Gastrocnemius medialis (tissue), 4 donors: ENCODE measurements around the gene ARSH. TPM values are rescaled to one million over a fixed set of nuclear protein-coding genes. Genes with fewer than 3 reads are reported as not detected.

ENCODE experiments used
- ATAC-seq, 2 donors: fragments of 150-250 bp; one replicate each; pipeline ENCODE4 v1.9.1; 2016
- DNase-seq, 2 donors: peaks; one replicate each; pipeline ENCODE4 v3.0.0-alpha.2; 2019
- H3K27ac ChIP-seq, 4 donors: fragments of 200-600 bp; sonication (generic); 1 replicate in 1 of 4; 2 replicates in 3 of 4; pipeline ENCODE4 v1.5.1; 2016 to 2018; ENCODE audit warnings: mild to moderate bottlenecking in 2 of 4, moderate library complexity in 1 of 4
- H3K27me3 ChIP-seq, 3 donors: fragments of 200-600 bp; sonication (generic) in 2 of 3; 1 replicate in 1 of 3; 2 replicates in 2 of 3; pipeline versions ENCODE4 v1.5.1 to v1.6.0; 2016 to 2019; ENCODE audit warnings: mild to moderate bottlenecking in 1 of 3, moderate library complexity in 1 of 3
- H3K36me3 ChIP-seq, 2 donors: fragments of 200-600 bp; sonication (generic) in 1 of 2; one replicate each; pipeline ENCODE4 v1.5.1; 2017 to 2018
- H3K4me1 ChIP-seq, 2 donors: fragments of 200-600 bp; sonication (generic) in 1 of 2; one replicate each; pipeline ENCODE4 v1.5.1; 2016 to 2017; ENCODE audit warnings: mild to moderate bottlenecking in 2 of 2
- H3K4me3 ChIP-seq, 4 donors: fragments of 200-600 bp; sonication (generic) in 3 of 4; 1 replicate in 1 of 4; 2 replicates in 3 of 4; pipeline ENCODE4 v1.5.1; 2016 to 2019; ENCODE audit warnings: mild to moderate bottlenecking in 2 of 4
- H3K9me3 ChIP-seq, 3 donors: fragments of 200-600 bp; sonication (generic) in 2 of 3; 1 replicate in 1 of 3; 2 replicates in 2 of 3; pipeline ENCODE4 v1.5.1; 2016 to 2019
- CTCF ChIP-seq, 5 experiments: fragments of 450-650 bp in 3 of 5; fragments of 200-600 bp in 2 of 5; sonication (generic) in 2 of 5; IDR thresholded peaks in 4 of 5; conservative IDR thresholded peaks in 1 of 5; 1 replicate in 4 of 5; 2 replicates in 1 of 5; pipeline ENCODE4 v1.5.1; 2016 to 2019; ENCODE audit warnings: antibody characterized with exemption in 5 of 5, mild to moderate bottlenecking in 3 of 5, moderate library complexity in 3 of 5
- POLR2A ChIP-seq, 2 donors: fragments of 450-650 bp; IDR thresholded peaks; one replicate each; pipeline ENCODE4 v1.6.1; 2017; ENCODE audit warnings: antibody characterized with exemption in 2 of 2, mild to moderate bottlenecking in 2 of 2, moderate library complexity in 2 of 2
- in situ Hi-C, 4 donors: fragments of 200-750 bp; cut with MboI; loops; one replicate each; pipeline versions ENCODE4 v1.15.0 to v1.8.0; 2017; ENCODE audit warnings: low sequenced_read_pairs in 4 of 4
- intact Hi-C: fragments of 100-400 bp; cut with DNase I; formaldehyde crosslinking; loops from one replicate; pipeline ENCODE4 v1.15.1; 2023; ENCODE audit warnings: low total_unique reads
- total RNA-seq, 4 donors: library from RNA; depleted of rRNA; stranded (reverse); fragments of >200 nt; gene quantifications; one replicate each; pipeline versions ENCODE4 v1.1.0 to v1.2.3, GENCODE V29; 2016

The ARSH gene
- total RNA-seq, 4 donors from 2014 or later = not detected

DNA sequence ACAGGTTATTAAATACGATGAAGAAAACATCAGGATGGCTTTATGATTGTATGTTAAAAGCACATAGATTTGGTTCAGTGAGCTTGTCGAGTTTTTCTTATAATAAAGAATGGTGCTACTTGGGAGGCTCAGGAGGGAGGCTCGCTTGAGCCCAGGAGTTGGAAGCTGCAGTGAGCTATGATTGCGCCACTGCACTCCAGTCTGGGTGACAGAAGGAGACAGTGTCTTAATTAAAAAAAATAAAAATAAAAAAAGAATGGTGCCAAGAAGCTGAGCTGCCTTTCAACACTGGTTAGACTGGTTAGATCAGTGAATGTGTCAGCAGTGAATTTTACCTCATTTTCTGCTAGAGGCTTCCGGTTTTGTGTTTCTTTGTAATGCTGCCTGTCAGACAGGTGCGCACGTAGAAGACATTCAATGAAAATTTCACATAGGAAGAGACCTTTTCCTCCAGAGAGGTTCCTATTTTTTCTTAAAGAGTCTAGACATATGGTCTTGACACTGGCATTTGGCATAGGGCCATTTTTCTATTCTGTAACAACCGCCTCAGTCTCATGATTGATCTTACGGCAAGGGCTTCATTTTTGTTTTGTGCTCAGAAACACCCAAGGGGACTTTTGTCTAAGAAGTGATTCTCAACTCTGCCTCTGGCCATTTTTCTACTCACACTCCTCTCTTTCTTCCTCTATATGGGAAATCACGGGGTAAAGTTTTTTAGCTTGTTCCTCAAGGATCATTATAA is 19.9 kb downstream of the ARSH start:
- no peaks in the 10 kb centered on the region for H3K36me3 ChIP-seq
- no peak overlapping the region for H3K4me3 ChIP-seq
- ATAC-seq (no peak), DNase-seq (no peak)
- intact Hi-C loops = no loop called here
- no peak for TF ChIP-seq CTCF (IDR thresholded peaks at IDR 0.05 in 4 of 5, conservative IDR thresholded peaks at IDR 0.05 in 1 of 5)
- TF ChIP-seq POLR2A (IDR thresholded peaks at IDR 0.05) = no peak
- no peak overlapping the region for H3K27ac ChIP-seq
- no peaks in the 10 kb centered on the region for H3K4me1 ChIP-seq
- no peaks in the 10 kb centered on the region for H3K27me3 ChIP-seq
- no peaks in the 10 kb centered on the region for H3K9me3 ChIP-seq
- in situ Hi-C loops = no loop called here

DNA sequence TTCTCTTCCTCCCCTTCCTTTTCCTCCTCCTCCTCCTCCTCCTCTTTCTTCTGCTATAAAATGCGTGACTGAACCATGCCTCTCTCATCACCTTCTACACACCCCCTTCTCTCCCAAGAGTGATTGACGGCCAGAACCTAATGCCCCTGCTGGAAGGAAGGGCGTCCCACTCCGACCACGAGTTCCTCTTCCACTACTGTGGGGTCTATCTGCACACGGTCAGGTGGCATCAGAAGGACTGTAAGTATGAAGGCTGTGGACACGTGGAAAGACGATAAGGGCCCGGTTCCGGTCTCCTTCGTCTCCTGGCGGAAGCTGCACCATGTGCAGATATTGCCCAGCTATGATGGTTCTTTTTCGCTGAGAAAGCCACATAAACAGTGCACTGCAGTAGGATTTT is 22.8 kb downstream of the ARSH start:
- intact Hi-C loops (no loop called here), in situ Hi-C loops (no loop called here)
- no peak for TF ChIP-seq POLR2A (IDR thresholded peaks at IDR 0.05)
- TF ChIP-seq CTCF (IDR thresholded peaks at IDR 0.05 in 4 of 5, conservative IDR thresholded peaks at IDR 0.05 in 1 of 5) = no peak
- Histone ChIP-seq H3K27me3 (no peaks in the 10 kb centered on the region), H3K27ac (no peak overlapping the region), H3K9me3 (no peaks in the 10 kb centered on the region), H3K4me1 (no peaks in the 10 kb centered on the region), H3K4me3 (no peak overlapping the region), H3K36me3 (no peaks in the 10 kb centered on the region)
- ATAC-seq (no peak), DNase-seq (no peak)

GRCh38 chrX:3037218-3037617 is 30.9 kb downstream of the ARSH start:
- DNase-seq (no peak), ATAC-seq (no peak)
- TF ChIP-seq CTCF (IDR thresholded peaks at IDR 0.05 in 4 of 5, conservative IDR thresholded peaks at IDR 0.05 in 1 of 5) (no peak), POLR2A (IDR thresholded peaks at IDR 0.05) (no peak)
- H3K9me3 ChIP-seq = no peaks in the 10 kb centered on the region
- no peaks in the 10 kb centered on the region for H3K27me3 ChIP-seq
- no peaks in the 10 kb centered on the region for H3K4me1 ChIP-seq
- no peak overlapping the region for H3K27ac ChIP-seq
- intact Hi-C loops = no loop called here
- no peaks in the 10 kb centered on the region for H3K36me3 ChIP-seq
- in situ Hi-C loops = no loop called here
- H3K4me3 ChIP-seq = no peak overlapping the region

DNA sequence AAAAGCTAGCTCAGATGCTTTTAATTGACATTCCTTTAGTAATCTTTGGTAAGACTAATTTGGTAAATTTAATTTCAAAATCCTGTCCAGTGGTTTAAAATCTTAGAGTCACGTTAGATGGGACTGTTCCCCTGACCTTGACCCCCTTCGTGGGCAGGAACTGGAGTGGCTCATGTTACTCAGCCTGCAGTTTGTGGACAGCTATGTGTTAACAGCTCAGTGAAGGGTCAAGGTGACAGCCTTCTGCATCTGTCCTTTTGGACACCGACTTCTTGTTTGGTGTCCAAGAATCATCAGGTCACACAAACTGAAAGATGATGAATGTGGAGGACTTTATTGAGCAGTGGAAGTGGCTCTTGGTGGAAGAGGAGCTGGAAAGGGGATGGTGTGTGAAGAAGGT is 37.9 kb downstream of the ARSH start:
- intact Hi-C loops = no loop called here
- Histone ChIP-seq H3K4me3 (no peak overlapping the region), H3K36me3 (no peaks in the 10 kb centered on the region), H3K27me3 (no peaks in the 10 kb centered on the region), H3K27ac (no peak overlapping the region), H3K9me3 (no peaks in the 10 kb centered on the region), H3K4me1 (no peaks in the 10 kb centered on the region)
- no peak for TF ChIP-seq POLR2A (IDR thresholded peaks at IDR 0.05)
- no peak for TF ChIP-seq CTCF (IDR thresholded peaks at IDR 0.05 in 4 of 5, conservative IDR thresholded peaks at IDR 0.05 in 1 of 5)
- ATAC-seq (no peak), DNase-seq (no peak)
- in situ Hi-C loops = no loop called here

- no peaks in the 10 kb centered on the region for H3K27me3 ChIP-seq
- in situ Hi-C loops = no loop called here
- no peak overlapping the region for H3K27ac ChIP-seq
- H3K4me3 ChIP-seq = no peak overlapping the region
- DNase-seq = no peak
- intact Hi-C loops = no loop called here
- no peak for ATAC-seq
- H3K9me3 ChIP-seq = no peaks in the 10 kb centered on the region
- H3K4me1 ChIP-seq = no peaks in the 10 kb centered on the region
- TF ChIP-seq CTCF (IDR thresholded peaks at IDR 0.05 in 4 of 5, conservative IDR thresholded peaks at IDR 0.05 in 1 of 5) = no peak
- no peaks in the 10 kb centered on the region for H3K36me3 ChIP-seq
Measured at GRCh38 chrX:3044671-3045070, 38.3 kb downstream of the ARSH start.
